ENCODE data around the gene MBP.
"Not testable (repeated sequence)": the region's sequence is repeated elsewhere in the genome, so short reads cannot be mapped to it uniquely, and the experiment has no call there.

Gene MBP

GRCh38 chr18:77019641-77020040 is 112.9 kb downstream of the MBP start:
- Histone ChIP-seq H3K36me3 (ENCODE audit: insufficient read depth, low read length) (no peaks in the 10 kb centered on the region), H3K27ac (no peak overlapping the region), H3K9me3 (ENCODE audit: low read depth, low read length) (no peaks in the 10 kb centered on the region), H3K4me3 (no peak overlapping the region), H3K9ac (ENCODE audit: insufficient read length) (no peak overlapping the region)
- DNase-seq (ENCODE audit: low read depth, low spot score), result no peak
- TF ChIP-seq POLR2AphosphoS5 (IDR thresholded peaks at IDR 0.05; ENCODE audit: borderline replicate concordance, low read depth, low read length) (no peak), FOXP2 (optimal IDR thresholded peaks at IDR 0.05; ENCODE audit: control extremely low read depth, extremely low read length, insufficient read depth) (no peak), EZH2 (IDR thresholded peaks at IDR 0.05) (no peak)

- not testable (repeated sequence) for H3K27ac ChIP-seq; H3K4me3 ChIP-seq; H3K36me3 ChIP-seq (ENCODE audit: insufficient read depth, low read length); H3K9me3 ChIP-seq (ENCODE audit: low read depth, low read length); DNase-seq (ENCODE audit: low read depth, low spot score); H3K9ac ChIP-seq (ENCODE audit: insufficient read length)
These were observed 113.9 kb downstream of the MBP start for GRCh38 chr18:77018650-77019049.

GRCh38 chr18:77017355-77017754 is 115.2 kb downstream of the MBP start:
- Histone ChIP-seq H3K4me3 (no peak overlapping the region), H3K36me3 (ENCODE audit: insufficient read depth, low read length) (no peaks in the 10 kb centered on the region), H3K9me3 (ENCODE audit: low read depth, low read length) (no peaks in the 10 kb centered on the region), H3K9ac (ENCODE audit: insufficient read length) (no peak overlapping the region), H3K27ac (no peak overlapping the region)
- no peak for DNase-seq (ENCODE audit: low read depth, low spot score)
- TF ChIP-seq FOXP2 (optimal IDR thresholded peaks at IDR 0.05; ENCODE audit: control extremely low read depth, extremely low read length, insufficient read depth) (no peak), POLR2AphosphoS5 (IDR thresholded peaks at IDR 0.05; ENCODE audit: borderline replicate concordance, low read depth, low read length) (no peak), EZH2 (IDR thresholded peaks at IDR 0.05) (no peak)

DNA sequence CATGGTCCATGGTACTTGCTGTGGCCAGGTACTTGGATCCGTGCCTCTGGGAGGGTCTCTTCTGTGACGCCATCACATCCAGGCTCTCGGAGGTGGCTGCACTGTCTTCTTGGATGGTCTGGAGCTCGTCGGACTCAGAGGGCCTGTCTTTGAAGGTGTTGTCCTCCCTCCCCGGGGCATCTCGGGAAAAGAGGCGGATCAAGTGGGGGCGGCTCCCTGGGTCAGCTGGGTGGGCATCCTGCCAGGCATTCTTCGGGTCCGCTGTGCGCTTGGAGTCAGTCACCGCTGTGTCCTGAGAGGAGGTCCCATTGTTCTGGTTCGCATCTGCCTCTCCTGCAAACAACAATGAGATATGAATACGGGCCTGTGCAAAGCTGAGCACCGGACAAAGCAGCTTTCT is 115.6 kb downstream of the MBP start:
- H3K4me3 ChIP-seq, result no peak overlapping the region
- H3K9ac ChIP-seq (ENCODE audit: insufficient read length), result no peak overlapping the region
- H3K36me3 ChIP-seq (ENCODE audit: insufficient read depth, low read length), result no peaks in the 10 kb centered on the region
- no peak for TF ChIP-seq FOXP2 (optimal IDR thresholded peaks at IDR 0.05; ENCODE audit: control extremely low read depth, extremely low read length, insufficient read depth)
- no peak for TF ChIP-seq EZH2 (IDR thresholded peaks at IDR 0.05)
- no peak for TF ChIP-seq POLR2AphosphoS5 (IDR thresholded peaks at IDR 0.05; ENCODE audit: borderline replicate concordance, low read depth, low read length)
- DNase-seq (ENCODE audit: low read depth, low spot score), result no peak
- no peak overlapping the region for H3K27ac ChIP-seq
- no peaks in the 10 kb centered on the region for H3K9me3 ChIP-seq (ENCODE audit: low read depth, low read length)

DNA sequence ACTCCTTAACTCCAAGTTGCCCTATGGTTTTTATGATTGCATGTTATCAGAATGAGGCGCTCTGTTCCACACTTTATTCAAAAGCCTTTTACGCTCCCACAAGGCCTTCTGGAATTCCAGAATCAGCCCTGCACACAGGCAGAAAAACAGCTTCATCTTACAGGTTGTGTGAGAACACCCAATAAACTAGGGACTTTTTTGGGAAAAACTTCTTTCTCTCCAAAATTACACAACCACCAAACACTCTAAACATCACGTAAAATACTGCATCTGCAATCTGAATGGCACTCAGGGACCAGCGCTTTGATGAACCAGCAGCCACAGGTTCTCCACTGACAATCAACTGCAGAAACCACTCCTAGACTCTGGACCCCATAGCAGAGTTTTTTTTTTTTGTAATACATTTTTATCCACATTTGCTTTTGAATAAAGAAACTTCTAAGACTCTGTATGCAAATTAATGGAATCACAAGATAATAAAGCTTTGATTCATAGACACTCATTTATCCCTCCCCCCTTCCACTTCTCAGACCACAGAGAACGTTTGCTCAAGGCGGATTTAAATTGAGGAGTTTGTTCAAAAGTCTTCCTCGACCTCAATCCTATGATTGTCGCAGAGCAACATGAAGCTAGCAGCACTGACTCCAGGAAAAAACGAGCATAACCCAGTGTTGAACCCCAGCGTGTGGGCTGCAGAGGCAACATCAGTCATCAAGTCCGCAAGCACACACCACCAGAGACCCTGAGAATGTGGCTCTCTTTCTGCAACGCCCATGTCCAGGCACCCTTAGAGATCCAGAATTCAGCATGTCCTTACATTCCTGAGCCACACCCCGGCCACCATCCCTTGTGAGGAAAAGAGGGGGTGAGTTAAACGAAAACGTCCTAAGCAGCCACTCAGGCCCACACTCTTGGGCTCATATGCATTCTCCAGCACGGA is 116.5 kb downstream of the MBP start:
- no peak overlapping the region for H3K9ac ChIP-seq (ENCODE audit: insufficient read length)
- no peak overlapping the region for H3K27ac ChIP-seq
- H3K36me3 ChIP-seq (ENCODE audit: insufficient read depth, low read length), result no peaks in the 10 kb centered on the region
- TF ChIP-seq FOXP2 (optimal IDR thresholded peaks at IDR 0.05; ENCODE audit: control extremely low read depth, extremely low read length, insufficient read depth) (no peak), POLR2AphosphoS5 (IDR thresholded peaks at IDR 0.05; ENCODE audit: borderline replicate concordance, low read depth, low read length) (no peak), EZH2 (IDR thresholded peaks at IDR 0.05) (no peak)
- H3K9me3 ChIP-seq (ENCODE audit: low read depth, low read length), result no peaks in the 10 kb centered on the region
- no peak for DNase-seq (ENCODE audit: low read depth, low spot score)
- no peak overlapping the region for H3K4me3 ChIP-seq

DNA sequence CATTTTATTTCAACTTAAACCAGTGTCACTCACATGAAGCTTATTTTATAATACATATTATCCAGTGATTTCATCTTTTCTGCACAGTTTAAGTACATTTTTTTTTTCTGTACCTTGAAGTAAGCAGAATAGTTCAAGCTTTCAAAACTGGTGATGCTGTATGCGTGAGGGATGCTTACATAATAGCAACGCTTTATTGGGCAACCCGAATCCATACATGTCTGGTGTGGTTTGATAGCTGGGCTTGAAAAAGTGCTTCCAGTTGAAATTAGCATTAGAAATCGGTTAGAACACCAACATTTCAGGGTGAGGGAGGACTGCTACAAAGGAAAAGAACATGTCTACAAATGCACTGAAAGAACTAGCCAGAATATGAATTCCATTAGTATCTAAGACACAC is 117.4 kb downstream of the MBP start:
- no peaks in the 10 kb centered on the region for H3K36me3 ChIP-seq (ENCODE audit: insufficient read depth, low read length)
- H3K27ac ChIP-seq, result no peak overlapping the region
- no peaks in the 10 kb centered on the region for H3K9me3 ChIP-seq (ENCODE audit: low read depth, low read length)
- H3K9ac ChIP-seq (ENCODE audit: insufficient read length), result no peak overlapping the region
- DNase-seq (ENCODE audit: low read depth, low spot score), result no peak
- no peak overlapping the region for H3K4me3 ChIP-seq
- no peak for TF ChIP-seq POLR2AphosphoS5 (IDR thresholded peaks at IDR 0.05; ENCODE audit: borderline replicate concordance, low read depth, low read length)
- TF ChIP-seq EZH2 (IDR thresholded peaks at IDR 0.05), result no peak
- no peak for TF ChIP-seq FOXP2 (optimal IDR thresholded peaks at IDR 0.05; ENCODE audit: control extremely low read depth, extremely low read length, insufficient read depth)

- no peaks in the 10 kb centered on the region for H3K36me3 ChIP-seq (ENCODE audit: insufficient read depth, low read length)
- no peak overlapping the region for H3K27ac ChIP-seq
- H3K9ac ChIP-seq (ENCODE audit: insufficient read length), result no peak overlapping the region
- no peak for TF ChIP-seq POLR2AphosphoS5 (IDR thresholded peaks at IDR 0.05; ENCODE audit: borderline replicate concordance, low read depth, low read length)
- TF ChIP-seq EZH2 (IDR thresholded peaks at IDR 0.05), result no peak
- TF ChIP-seq FOXP2 (optimal IDR thresholded peaks at IDR 0.05; ENCODE audit: control extremely low read depth, extremely low read length, insufficient read depth), result no peak
- no peak for DNase-seq (ENCODE audit: low read depth, low spot score)
- H3K4me3 ChIP-seq, result no peak overlapping the region
- H3K9me3 ChIP-seq (ENCODE audit: low read depth, low read length), result no peaks in the 10 kb centered on the region
These were observed 118.0 kb downstream of the MBP start for GRCh38 chr18:77014538-77014937.

DNA sequence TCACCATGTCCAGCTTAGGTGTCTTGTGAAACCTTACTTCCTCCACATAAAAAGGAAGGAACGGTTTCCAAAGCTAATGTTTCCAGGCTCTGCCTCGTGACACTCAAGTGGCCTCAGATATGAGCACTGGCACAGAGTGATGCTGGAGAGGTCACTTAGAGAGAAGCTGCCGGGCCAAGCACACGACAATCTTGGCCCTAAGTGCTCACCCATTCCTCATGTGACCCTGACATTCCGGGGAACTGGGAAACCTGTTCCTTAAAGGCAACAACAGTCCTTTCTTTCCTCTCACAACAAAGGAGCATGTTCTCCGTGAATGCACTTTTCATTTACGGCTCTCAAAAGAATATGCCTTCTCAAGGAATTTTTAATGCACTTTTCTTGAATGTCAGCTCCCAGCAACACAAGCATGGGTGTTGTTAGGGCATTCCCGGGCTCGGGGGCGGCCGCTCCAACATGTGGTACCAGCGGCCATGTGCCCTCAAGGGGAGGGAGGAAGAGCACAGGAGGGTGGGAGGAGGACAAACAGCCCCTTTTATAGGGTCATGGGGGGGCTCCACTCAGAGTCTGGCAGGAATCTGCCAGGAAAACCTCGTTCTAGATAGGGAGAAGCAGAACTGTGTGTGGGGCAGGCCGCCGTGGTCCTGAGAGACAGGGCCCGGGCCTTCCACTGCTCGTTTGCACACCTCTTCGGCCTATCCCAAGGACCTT is 118.6 kb downstream of the MBP start:
- no peak overlapping the region for H3K9ac ChIP-seq (ENCODE audit: insufficient read length)
- no peak overlapping the region for H3K27ac ChIP-seq
- no peaks in the 10 kb centered on the region for H3K36me3 ChIP-seq (ENCODE audit: insufficient read depth, low read length)
- TF ChIP-seq POLR2AphosphoS5 (IDR thresholded peaks at IDR 0.05; ENCODE audit: borderline replicate concordance, low read depth, low read length) (no peak), FOXP2 (optimal IDR thresholded peaks at IDR 0.05; ENCODE audit: control extremely low read depth, extremely low read length, insufficient read depth) (no peak), EZH2 (IDR thresholded peaks at IDR 0.05) (no peak)
- H3K4me3 ChIP-seq, result no peak overlapping the region
- no peaks in the 10 kb centered on the region for H3K9me3 ChIP-seq (ENCODE audit: low read depth, low read length)
- no peak for DNase-seq (ENCODE audit: low read depth, low spot score)
